Measurements from ENCODE around the gene DNAH17.

Gene DNAH17

DNA sequence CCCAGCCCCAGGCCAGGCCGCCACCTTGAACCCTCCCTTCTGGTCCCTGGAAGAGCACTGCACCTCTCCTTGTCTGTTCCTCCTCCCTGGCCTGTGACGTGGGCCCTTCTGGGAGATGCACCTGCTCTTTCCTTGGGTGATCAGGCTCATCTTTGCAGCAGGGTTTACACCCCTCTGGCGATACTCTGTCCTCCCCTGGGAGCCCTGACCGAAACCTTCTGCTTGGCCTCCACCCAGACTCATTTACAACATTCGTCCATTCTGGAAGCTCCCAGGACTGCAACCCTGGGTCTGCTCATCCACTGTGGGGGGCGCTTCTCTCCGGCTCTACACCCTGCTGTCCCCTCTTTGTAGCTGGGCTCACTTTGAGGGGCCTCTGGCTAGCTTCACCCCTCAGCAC is 125.4 kb downstream of the DNAH17 start:
- TF ChIP-seq, protein P1, sequence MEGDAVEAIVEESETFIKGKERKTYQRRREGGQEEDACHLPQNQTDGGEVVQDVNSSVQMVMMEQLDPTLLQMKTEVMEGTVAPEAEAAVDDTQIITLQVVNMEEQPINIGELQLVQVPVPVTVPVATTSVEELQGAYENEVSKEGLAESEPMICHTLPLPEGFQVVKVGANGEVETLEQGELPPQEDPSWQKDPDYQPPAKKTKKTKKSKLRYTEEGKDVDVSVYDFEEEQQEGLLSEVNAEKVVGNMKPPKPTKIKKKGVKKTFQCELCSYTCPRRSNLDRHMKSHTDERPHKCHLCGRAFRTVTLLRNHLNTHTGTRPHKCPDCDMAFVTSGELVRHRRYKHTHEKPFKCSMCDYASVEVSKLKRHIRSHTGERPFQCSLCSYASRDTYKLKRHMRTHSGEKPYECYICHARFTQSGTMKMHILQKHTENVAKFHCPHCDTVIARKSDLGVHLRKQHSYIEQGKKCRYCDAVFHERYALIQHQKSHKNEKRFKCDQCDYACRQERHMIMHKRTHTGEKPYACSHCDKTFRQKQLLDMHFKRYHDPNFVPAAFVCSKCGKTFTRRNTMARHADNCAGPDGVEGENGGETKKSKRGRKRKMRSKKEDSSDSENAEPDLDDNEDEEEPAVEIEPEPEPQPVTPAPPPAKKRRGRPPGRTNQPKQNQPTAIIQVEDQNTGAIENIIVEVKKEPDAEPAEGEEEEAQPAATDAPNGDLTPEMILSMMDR (conservative IDR thresholded peaks at IDR 0.05; ENCODE audit: low read depth, low read length), result no peak
- H3K4me3 ChIP-seq (ENCODE audit: low read depth, low read length), result no peak overlapping the region
- DNase-seq (ENCODE audit: low read depth), result no peak

DNA sequence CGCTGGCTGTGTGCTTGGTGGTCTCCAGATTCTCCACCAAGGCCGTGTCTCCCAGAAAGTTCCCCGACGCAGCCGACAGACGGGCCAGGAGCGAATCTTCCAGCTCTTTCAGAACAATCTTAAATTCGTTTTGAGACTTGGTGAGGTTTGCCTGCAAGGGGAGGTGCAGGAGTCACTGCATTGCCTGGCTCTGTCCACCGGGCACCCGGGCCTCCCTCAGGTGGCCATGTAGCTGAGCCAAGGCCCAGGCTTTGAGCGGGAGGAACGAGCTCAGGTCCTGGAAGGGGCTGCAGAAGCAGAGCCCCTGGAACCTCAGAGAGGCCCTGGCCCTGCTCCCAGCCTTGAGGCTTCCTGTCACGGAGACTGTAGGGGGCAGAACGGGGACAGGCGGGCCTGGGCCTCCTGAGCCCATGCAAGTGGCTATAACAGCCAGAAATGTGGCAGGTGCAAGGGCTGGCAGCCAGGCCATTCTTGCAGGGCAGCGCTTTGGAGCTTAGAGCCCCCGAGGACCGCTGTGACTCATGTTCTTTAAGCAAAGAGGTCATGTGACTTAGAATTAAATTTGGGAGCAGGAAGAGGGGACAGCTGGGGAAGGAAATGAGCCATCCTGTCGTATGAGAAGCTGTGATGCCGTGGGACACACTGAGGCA is 126.4 kb downstream of the DNAH17 start:
- no peak overlapping the region for H3K4me3 ChIP-seq (ENCODE audit: low read depth, low read length)

DNA sequence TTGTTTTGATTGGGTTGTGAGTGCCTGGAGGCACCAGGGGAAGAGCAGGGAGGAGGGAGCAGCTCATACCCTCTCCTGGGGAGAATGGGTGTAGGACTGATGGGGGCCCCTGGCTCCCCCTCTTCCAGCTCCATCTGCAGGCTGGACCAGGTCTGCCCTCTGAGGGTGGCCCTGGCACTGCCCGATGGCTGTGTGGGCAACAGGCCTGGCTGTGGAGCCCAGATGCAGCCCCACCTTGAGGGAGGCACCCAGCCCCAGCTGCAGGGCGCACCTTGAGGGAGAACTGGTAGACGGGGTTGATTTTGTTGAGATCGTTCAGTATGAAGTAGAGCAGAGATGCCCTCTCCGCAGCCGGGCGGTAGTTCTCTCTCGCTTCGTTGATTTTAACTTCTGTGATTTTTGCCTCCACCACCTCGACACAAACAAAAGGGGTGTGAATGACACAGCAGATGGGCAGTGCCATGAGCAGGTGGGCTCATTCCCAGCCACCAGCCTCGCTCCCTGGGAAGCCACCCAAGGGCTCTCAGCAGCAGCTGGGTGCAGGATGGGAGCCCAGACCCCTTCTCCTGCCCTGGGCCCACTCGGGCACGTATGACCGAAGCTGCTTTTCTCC is 127.1 kb downstream of the DNAH17 start:
- TF ChIP-seq, protein P1 (conservative IDR thresholded peaks at IDR 0.05; ENCODE audit: low read depth, low read length), result no peak
- no peak overlapping the region for H3K4me3 ChIP-seq (ENCODE audit: low read depth, low read length)
- no peak for DNase-seq (ENCODE audit: low read depth)

More for the DNA sequence above, 126.4 kb downstream of the DNAH17 start:
- DNase-seq (ENCODE audit: low read depth), result no peak
- TF ChIP-seq, protein P1 (conservative IDR thresholded peaks at IDR 0.05; ENCODE audit: low read depth, low read length), result no peak

DNA sequence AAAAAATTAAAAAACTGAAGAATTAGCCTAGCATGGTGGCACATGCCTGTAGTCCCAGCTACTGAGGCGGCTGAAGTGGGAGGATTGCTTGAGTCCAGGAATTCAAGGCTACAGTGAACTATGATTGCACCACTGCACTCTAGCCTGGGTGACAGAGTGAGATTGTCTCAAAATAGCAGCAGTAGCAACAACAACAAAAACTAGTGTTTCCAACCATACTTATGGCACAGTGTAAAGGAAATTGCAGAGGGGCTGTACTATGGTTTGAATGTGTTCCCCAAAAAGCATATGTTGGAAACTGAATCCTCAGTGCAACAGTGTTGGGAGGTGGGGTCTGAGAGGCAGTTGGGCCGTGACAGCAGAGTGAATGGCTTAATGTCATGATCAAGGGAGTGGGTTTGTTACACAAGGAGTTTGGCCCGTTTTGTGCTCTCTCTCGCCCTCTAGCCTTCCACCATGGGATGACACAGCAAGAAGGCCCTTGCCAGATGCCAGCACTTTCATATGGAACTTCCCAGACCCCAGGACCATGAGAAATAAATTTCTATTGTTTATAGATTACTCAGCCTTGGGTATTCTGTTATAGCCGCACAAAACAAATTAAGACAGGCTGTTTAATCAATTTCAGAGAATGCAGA is 128.7 kb downstream of the DNAH17 start:
- TF ChIP-seq, protein P1 (conservative IDR thresholded peaks at IDR 0.05; ENCODE audit: low read depth, low read length), result peak; percentile 28
- no peak overlapping the region for H3K4me3 ChIP-seq (ENCODE audit: low read depth, low read length)
- DNase-seq (ENCODE audit: low read depth), result no peak

DNA sequence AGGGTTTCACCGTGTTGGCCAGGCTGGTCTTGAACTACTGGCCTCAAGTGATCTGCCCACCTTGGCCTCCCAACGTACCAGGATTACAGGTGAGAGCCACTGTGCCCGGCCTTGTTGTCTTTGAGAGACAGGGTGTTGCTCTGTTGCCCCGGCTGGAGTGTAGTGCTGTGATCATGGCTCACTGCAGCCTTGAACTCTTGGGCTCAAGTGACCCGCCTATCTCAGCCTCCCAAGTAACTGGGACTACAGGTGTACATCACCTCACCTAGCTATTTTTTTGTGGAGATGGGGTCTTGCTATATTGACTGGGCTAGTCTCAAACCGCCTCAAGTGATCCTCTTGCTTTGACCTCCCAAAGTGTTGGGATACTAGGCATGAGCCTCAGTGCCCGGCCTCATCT is 130.4 kb downstream of the DNAH17 start:
- TF ChIP-seq, protein P1 (conservative IDR thresholded peaks at IDR 0.05; ENCODE audit: low read depth, low read length), result no peak

DNA sequence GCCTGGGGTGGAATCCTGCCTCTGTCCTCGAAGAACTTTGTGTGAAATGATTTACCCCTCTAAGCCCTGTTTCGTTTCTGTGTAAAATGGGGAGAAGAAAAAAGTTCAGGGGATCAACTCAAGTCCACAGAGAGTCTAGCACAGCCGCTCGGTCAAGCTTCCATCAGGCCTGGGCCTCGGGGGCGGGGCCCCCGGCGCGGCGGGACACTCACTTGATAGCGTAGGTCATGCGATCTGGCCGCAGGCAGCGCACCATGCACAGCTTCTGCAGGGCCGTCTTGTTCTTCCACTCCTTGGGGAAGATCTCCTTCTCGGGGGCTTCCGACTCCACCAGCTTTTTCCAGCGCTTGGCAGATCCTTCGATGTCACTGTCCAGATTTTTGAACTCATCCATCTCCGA is 132.8 kb downstream of the DNAH17 start:
- H3K4me3 ChIP-seq (ENCODE audit: low read depth, low read length), result no peak overlapping the region
- no peak for DNase-seq (ENCODE audit: low read depth)
- TF ChIP-seq, protein P1 (conservative IDR thresholded peaks at IDR 0.05; ENCODE audit: low read depth, low read length), result no peak

More for the DNA sequence above, 130.4 kb downstream of the DNAH17 start:
- no peak overlapping the region for H3K4me3 ChIP-seq (ENCODE audit: low read depth, low read length)
- DNase-seq (ENCODE audit: low read depth), result no peak

All from choroid plexus epithelial cell (primary cell).